ENCODE results near the gene TMEM175.

Gene TMEM175

GRCh38 chr4:1003271-1004070, 71.2 kb downstream of the TMEM175 start:
- DNase-seq (ENCODE audit: low spot score): no peak

- DNase-seq (ENCODE audit: low spot score): no peak
Measured at GRCh38 chr4:1004071-1004418, 71.8 kb downstream of the TMEM175 start.

DNA sequence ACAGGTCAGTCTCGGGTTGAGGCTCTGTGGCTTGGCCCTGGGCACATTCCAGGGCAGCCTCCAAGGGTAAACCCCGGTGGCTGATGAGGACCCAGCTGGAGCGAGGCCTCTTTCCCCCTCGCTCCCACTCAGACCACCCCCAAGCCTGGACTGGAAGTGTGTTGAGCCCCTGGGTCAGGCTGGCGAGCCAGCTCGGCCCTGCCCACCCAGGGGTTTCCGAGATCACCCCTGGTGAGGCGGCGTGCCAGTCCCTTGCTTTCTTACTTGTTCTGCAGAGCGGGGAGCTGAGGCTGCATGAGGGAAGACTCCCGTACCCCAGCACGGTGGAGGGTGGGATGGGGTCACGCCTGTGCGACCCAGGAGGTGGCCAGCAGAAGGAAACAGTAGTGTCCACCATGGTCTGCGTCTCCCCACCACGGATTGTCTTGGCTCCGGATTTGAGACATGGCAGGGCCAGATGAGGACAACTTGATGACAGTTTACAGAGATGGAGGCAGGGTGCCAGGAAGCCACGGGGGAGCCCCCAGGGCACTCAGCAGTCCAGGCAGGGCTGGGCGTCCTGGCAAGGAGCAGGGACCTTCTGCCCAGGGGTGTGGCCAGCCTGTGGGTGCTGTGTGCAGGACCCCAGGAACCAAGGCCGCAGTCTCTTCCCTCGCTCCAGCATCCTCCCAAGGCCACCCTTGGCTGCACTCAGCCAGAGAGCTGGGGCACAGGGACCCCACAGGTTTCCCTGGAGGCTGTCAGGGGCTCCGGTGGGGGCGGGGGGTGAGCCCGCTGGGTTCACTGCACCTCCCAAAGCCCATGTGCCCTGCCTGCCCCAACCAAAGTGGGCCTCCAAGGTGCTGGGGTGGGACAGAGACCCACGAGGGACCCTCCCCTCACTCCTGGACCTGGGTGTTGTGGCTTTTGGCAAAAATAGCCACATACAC, 72.6 kb downstream of the TMEM175 start:
- DNase-seq (ENCODE audit: low spot score): no peak

GRCh38 chr4:1006856-1007255, 74.6 kb downstream of the TMEM175 start:
- DNase-seq (ENCODE audit: low spot score): no peak

Data from germinal center (tissue), 1 donor.